Activated T-cell treated with anti-CD3 and anti-CD28 coated beads for 1 hour (primary cell): Measurements from ENCODE around the gene ST13.
"Not testable (repeated sequence)": the region's sequence is repeated elsewhere in the genome, so short reads cannot be mapped to it uniquely, and the experiment has no call there.

Experiments
- DNase-seq: peaks from one replicate; pipeline ENCODE4 v3.0.0-alpha.2; 2020; ENCODE audit warnings: low read depth

The ST13 gene

GRCh38 chr22:40781749-40782148, 74.7 kb downstream of the ST13 start:
- DNase-seq, result not testable (repeated sequence)
